Spinal cord (tissue), 10 donors: ENCODE data around the gene OGT. TPM values are rescaled to one million over a fixed set of nuclear protein-coding genes. Genes with fewer than 3 reads are reported as not detected.
"Not testable (repeated sequence)": the region's sequence is repeated elsewhere in the genome, so short reads cannot be mapped to it uniquely, and the experiment has no call there.

Experiments used
- DNase-seq, 6 donors: peaks; one replicate each; pipeline versions ENCODE4 v3.0.0 to v3.0.0-alpha.2; 2013 to 2015; ENCODE audit warnings: low spot score in 6 of 6, low read depth in 4 of 6
- H3K27ac ChIP-seq: one replicate; pipeline ENCODE4 v1.5.1; 2013; ENCODE audit warnings: low read depth, low read length, control low read depth
- H3K27me3 ChIP-seq: one replicate; pipeline ENCODE4 v1.6.1; 2013; ENCODE audit warnings: low read length; ENCODE audit not compliant: control insufficient read depth, insufficient read depth
- H3K36me3 ChIP-seq: one replicate; pipeline ENCODE4 v1.6.1; 2013; ENCODE audit warnings: low read length; ENCODE audit not compliant: control insufficient read depth, insufficient read depth
- H3K4me1 ChIP-seq: one replicate; pipeline ENCODE4 v1.6.1; 2013; ENCODE audit warnings: low read length; ENCODE audit not compliant: control insufficient read depth, insufficient read depth
- H3K4me3 ChIP-seq: one replicate; pipeline ENCODE4 v1.5.1; 2013; ENCODE audit warnings: low read depth, low read length, control low read depth
- H3K9me3 ChIP-seq: one replicate; pipeline ENCODE4 v1.6.1; 2013; ENCODE audit warnings: low read length; ENCODE audit not compliant: control insufficient read depth, insufficient read depth
- WGBS: methylation state at CpG from one replicate; pipeline ENCODE4 v1.1.5; 2013; ENCODE audit warnings: missing lambda C conversion rate; ENCODE audit not compliant: insufficient coverage; 5-methylcytosine and 5-hydroxymethylcytosine counted together
- polyA plus RNA-seq, 2 donors: library from polyadenylated mRNA; unstranded; fragments of 120-200 nt; gene quantifications; one replicate each; pipeline ENCODE4 v1.2.1, GENCODE V29; 2013; ENCODE audit not compliant: insufficient read length in 2 of 2
- total RNA-seq, 2 donors: library from RNA; depleted of rRNA in 1 of 2; stranded (reverse); fragments of 120-200 nt in 1 of 2; fragments of >200 nt in 1 of 2; gene quantifications; one replicate each; pipeline versions ENCODE4 v1.2.3 to v1.2.4, GENCODE V29; 2013 to 2014
- donor health status: healthy.

OGT gene
- total and polyA plus RNA-seq, 4 donors, result 111 to 187 (median 127) TPM

- Histone ChIP-seq H3K36me3 (no peaks in the 10 kb centered on the region), H3K9me3 (no peaks in the 10 kb centered on the region), H3K4me1 (no peaks in the 10 kb centered on the region), H3K4me3 (no peak overlapping the region), H3K27ac (no peak overlapping the region), H3K27me3 (no peaks in the 10 kb centered on the region)
- 60% methylated on average over 1 of the region's 1 CpG for WGBS
- DNase-seq, result no peak
Observed at GRCh38 chrX:71509289-71509688, 23.6 kb upstream of the OGT start.

GRCh38 chrX:71510161-71510560 lies 22.7 kb upstream of the OGT start:
- WGBS, result 88% methylated on average over 1 of the region's 2 CpGs
- Histone ChIP-seq H3K27ac (no peak overlapping the region), H3K4me1 (no peaks in the 10 kb centered on the region), H3K4me3 (no peak overlapping the region), H3K36me3 (no peaks in the 10 kb centered on the region), H3K9me3 (no peaks in the 10 kb centered on the region), H3K27me3 (no peaks in the 10 kb centered on the region)
- no peak for DNase-seq

GRCh38 chrX:71513731-71514130 lies 19.2 kb upstream of the OGT start:
- not testable (repeated sequence) for DNase-seq, H3K27me3 ChIP-seq, H3K4me1 ChIP-seq, H3K27ac ChIP-seq, H3K4me3 ChIP-seq, H3K9me3 ChIP-seq, H3K36me3 ChIP-seq
- WGBS, result 93% methylated on average over 2 of the region's 4 CpGs

- WGBS, result 49% methylated on average over 3 of the region's 5 CpGs
- Histone ChIP-seq H3K4me1 (no peaks in the 10 kb centered on the region), H3K4me3 (no peak overlapping the region), H3K9me3 (no peaks in the 10 kb centered on the region), H3K27me3 (no peaks in the 10 kb centered on the region), H3K27ac (no peak overlapping the region), H3K36me3 (no peaks in the 10 kb centered on the region)
- DNase-seq, result no peak
Observed at GRCh38 chrX:71514367-71515037, 18.4 kb upstream of the OGT start.

- H3K27me3 ChIP-seq, result no peaks in the 10 kb centered on the region
- H3K27ac ChIP-seq, result no peak overlapping the region
- no peaks in the 10 kb centered on the region for H3K36me3 ChIP-seq
- no peak overlapping the region for H3K4me3 ChIP-seq
- no peak for DNase-seq
- 80% methylated on average over 1 of the region's 2 CpGs for WGBS
- no peaks in the 10 kb centered on the region for H3K9me3 ChIP-seq
- H3K4me1 ChIP-seq, result no peaks in the 10 kb centered on the region
Observed at GRCh38 chrX:71515038-71515396, 17.9 kb upstream of the OGT start.

GRCh38 chrX:71525316-71525715 lies 7.6 kb upstream of the OGT start:
- Histone ChIP-seq H3K27me3 (no peaks in the 10 kb centered on the region), H3K36me3 (no peaks in the 10 kb centered on the region), H3K27ac (no peak overlapping the region), H3K4me3 (no peak overlapping the region), H3K4me1 (no peaks in the 10 kb centered on the region), H3K9me3 (no peaks in the 10 kb centered on the region)
- DNase-seq, result no peak
- no CpG with 5 or more reads among the region's 3 CpGs for WGBS

- DNase-seq, result peak in 3 of 6 donors; percentile 7 to 24 (median 19)
- H3K9me3 ChIP-seq, result no peaks in the 10 kb centered on the region
- WGBS, result 26% methylated on average over 25 of the region's 25 CpGs
Observed at GRCh38 chrX:71532078-71532752, 689 bp upstream of the OGT start.

GRCh38 chrX:71533516-71533850 lies 579 bp downstream of the OGT start:
- Histone ChIP-seq H3K4me3 (peak overlapping the region; percentile 81), H3K36me3 (no peaks in the 10 kb centered on the region), H3K27ac (peak overlapping the region; percentile 90), H3K9me3 (no peaks in the 10 kb centered on the region), H3K27me3 (no peaks in the 10 kb centered on the region), H3K4me1 (peaks cover 2% of the 10 kb centered on the region)
- peak in 1 of 6 donors; percentile 6 for DNase-seq
- 27% methylated on average over 12 of the region's 12 CpGs for WGBS

More at GRCh38 chrX:71532078-71532752, 689 bp upstream of the OGT start:
- Histone ChIP-seq H3K27me3 (no peaks in the 10 kb centered on the region), H3K27ac (peak overlapping the region; percentile 80), H3K4me1 (no peaks in the 10 kb centered on the region), H3K36me3 (no peaks in the 10 kb centered on the region), H3K4me3 (peak overlapping the region; percentile 81)

GRCh38 chrX:71533851-71534561 lies 1.1 kb downstream of the OGT start:
- DNase-seq, result peak in 3 of 6 donors; percentile 46 to 85 (median 76)
- no peaks in the 10 kb centered on the region for H3K27me3 ChIP-seq
- 15% methylated on average over 25 of the region's 31 CpGs for WGBS
- H3K27ac ChIP-seq, result peak overlapping the region; percentile 90
- H3K4me1 ChIP-seq, result peaks cover 2% of the 10 kb centered on the region
- H3K36me3 ChIP-seq, result no peaks in the 10 kb centered on the region
- peak overlapping the region; percentile 81 for H3K4me3 ChIP-seq
- no peaks in the 10 kb centered on the region for H3K9me3 ChIP-seq
